GM12873 (cell line): ENCODE results near the gene SHROOM1.

Experiments used
- CTCF ChIP-seq: IDR thresholded peaks from 2 replicates; pipeline ENCODE4 v1.5.1; 2012; ENCODE audit warnings: low read depth, mild to moderate bottlenecking, moderate library complexity, low read length, control low read depth; ENCODE audit not compliant: insufficient read depth; ENCODE audit errors: missing control alignments

Gene SHROOM1

GRCh38 chr5:132781029-132781428, 49.4 kb downstream of the SHROOM1 start:
- no peak for TF ChIP-seq CTCF

GRCh38 chr5:132780577-132780976, 49.9 kb downstream of the SHROOM1 start:
- no peak for TF ChIP-seq CTCF

- TF ChIP-seq CTCF, result no peak
Measured at GRCh38 chr5:132779961-132780360, 50.5 kb downstream of the SHROOM1 start.

GRCh38 chr5:132778856-132779255, 51.6 kb downstream of the SHROOM1 start:
- TF ChIP-seq CTCF, result no peak

GRCh38 chr5:132778129-132778528, 52.3 kb downstream of the SHROOM1 start:
- TF ChIP-seq CTCF, result no peak

- no peak for TF ChIP-seq CTCF
Measured at GRCh38 chr5:132777209-132778069, 53.0 kb downstream of the SHROOM1 start, which contains the start of gene SEPTIN8. SEPTIN8 (minus strand) TSS chr5:132777239; CDS start chr5:132777137, 102 bp downstream.

- TF ChIP-seq CTCF, result no peak
Measured at GRCh38 chr5:132776938-132777208, 53.6 kb downstream of the SHROOM1 start.
